Measurements from ENCODE around the gene PCSK2.

PCSK2 gene

GRCh38 chr20:17510548-17510947 is 283.7 kb downstream of the PCSK2 start:
- no peak for DNase-seq

- DNase-seq = no peak
These were observed 284.6 kb downstream of the PCSK2 start for GRCh38 chr20:17511401-17511800.

DNA sequence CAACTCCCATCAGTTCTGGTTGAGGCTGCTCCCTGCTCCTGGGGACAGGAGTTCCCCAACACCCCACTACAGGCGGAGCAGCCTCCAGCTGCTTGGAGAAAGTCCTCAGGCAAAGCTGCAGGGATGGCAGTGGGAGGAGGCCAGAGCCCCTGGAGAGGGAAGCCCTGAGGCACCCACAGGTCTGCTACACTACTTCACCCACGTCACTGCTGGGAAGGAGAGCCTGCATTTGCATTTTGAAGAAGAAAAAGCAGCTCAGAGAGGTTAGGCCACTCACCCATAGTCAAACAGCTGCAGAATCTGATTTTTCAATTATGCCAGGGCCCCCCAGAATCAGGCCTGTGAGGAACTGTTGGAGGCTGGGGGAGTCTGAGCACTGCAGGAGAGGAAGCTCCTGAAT is 287.1 kb downstream of the PCSK2 start:
- DNase-seq = no peak

DNA sequence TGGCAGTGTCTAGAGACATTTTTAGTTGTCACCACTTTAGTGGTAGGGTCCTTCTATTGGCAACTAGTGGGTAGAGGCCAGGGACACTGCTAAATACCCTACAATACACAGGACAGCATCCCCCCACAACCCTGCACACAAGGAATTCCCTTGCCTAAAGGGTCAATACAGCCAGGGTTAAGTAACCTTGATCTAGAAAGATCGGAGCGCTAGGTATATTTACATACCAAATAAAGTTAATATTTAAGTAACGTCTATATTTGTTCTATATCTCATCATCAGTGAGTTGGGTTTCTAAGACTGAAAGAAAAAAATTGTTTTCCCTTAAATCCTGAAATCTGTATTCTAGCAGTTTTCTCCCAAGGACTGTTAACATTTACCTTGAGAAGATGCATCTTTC is 288.2 kb downstream of the PCSK2 start:
- no peak for DNase-seq

GRCh38 chr20:17518339-17519052 is 291.7 kb downstream of the PCSK2 start:
- DNase-seq = peak; percentile 67 to 71

DNA sequence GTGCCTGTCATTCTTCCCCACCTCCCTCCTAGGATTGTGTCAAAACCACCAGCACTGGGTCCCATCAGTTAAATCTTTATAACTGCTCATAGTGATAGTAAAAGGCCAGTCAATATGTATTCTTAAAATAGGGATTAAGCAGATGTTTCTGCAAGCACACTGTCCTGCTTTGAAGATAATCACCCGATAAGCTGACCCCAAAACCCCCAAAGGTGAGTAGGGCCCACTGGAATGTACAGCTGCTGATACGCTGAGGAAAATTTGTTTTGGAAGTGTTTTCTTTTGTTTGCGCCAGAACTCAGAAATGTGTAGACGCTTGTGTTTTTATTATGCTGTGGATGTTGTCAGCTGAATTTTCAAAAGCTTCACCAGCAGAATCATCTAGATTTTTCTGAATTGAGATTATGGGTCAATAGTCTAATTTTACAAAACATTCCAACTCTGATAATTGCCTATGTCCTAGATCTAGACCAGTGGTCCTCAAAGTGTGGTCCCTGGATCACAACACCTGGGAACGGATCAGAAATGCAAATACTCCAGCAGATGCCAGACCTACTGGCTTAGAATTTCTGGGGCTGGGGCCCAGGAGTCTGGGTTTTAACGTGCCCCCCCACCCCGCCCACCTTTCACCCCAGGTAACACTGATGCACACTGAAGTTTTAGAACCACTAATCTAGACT is 292.9 kb downstream of the PCSK2 start:
- no peak for DNase-seq

DNA sequence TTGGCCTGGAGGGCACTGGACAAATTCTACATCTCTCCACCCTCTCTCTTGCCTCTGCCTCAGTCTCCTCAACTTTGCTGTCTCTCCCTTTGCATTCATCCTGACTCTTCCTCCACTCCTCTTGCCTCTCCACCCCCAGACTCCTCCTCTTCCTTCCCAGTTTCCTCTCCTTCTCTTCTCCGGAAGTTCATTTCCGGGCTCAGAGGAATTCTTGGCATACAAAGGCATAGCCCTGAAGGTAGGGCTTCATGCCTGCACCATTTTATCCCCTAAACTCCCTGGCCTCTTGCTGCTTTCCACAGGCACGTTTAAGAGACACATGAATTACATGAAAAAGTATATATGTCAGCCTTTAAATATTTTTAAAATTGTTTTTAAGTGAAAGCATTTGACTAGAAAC is 293.7 kb downstream of the PCSK2 start:
- no peak for DNase-seq

DNA sequence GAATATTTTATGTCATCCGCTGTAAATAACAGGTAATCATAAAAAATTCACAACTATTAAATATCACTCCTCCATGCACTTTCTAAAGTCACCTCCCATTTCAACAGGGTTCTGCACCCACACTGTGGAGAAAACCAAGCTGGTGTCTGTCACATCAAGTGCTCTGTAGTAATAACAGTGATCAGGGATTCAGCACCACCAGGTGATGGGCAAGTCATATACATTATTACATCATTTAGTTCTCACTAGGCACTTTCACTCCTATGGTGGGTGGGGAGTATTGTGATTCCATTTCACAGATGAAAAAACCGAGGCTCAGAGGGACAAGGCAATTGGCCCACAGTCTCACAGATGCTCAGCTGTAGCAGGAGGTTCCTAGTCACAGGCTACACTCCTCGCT is 295.7 kb downstream of the PCSK2 start:
- no peak for DNase-seq

- no peak for DNase-seq
These were observed 296.5 kb downstream of the PCSK2 start for GRCh38 chr20:17523326-17523725.

GRCh38 chr20:17524560-17524959 is 297.7 kb downstream of the PCSK2 start:
- no peak for DNase-seq

GRCh38 chr20:17525132-17525531 is 298.3 kb downstream of the PCSK2 start:
- DNase-seq = no peak

DNA sequence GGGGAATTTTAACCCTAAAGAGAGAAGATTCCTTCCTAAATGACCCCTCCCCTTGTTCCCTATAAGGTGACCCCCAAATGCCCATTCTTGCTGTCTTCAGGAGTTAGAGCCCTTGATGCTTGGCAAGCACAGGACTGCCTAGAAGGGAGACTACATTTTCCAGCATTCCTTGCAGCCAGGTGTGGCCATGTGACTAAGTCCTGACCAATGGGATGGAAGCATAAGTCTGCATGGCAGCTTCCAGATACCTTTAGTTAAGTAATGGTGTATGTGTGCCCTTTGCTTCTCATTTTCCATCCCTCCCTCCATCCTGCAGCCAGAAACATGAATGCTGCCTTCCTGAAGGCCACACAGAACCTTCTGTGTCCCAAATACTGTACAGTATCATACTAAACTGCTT is 298.8 kb downstream of the PCSK2 start:
- no peak for DNase-seq

DNA sequence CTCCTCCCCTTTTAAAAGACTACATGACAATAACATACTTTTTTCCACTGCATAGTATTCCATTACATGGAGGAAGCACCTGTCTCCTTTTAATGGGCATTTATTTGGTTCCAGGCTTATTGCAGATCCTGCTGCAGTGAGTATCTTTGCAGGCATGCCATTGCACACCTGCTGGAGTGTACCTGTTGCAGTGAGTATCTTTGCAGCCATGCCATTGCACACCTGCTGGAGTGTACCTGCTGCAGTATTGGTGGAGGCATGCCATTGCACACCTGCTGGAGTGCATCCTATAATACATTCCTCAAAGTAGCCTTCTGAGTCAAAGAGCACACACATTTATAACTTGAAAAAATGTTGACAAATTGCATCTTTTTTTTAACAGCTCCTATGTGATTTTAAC is 302.7 kb downstream of the PCSK2 start:
- DNase-seq = no peak

- DNase-seq = no peak
These were observed 303.3 kb downstream of the PCSK2 start for GRCh38 chr20:17530153-17530552.

DNA sequence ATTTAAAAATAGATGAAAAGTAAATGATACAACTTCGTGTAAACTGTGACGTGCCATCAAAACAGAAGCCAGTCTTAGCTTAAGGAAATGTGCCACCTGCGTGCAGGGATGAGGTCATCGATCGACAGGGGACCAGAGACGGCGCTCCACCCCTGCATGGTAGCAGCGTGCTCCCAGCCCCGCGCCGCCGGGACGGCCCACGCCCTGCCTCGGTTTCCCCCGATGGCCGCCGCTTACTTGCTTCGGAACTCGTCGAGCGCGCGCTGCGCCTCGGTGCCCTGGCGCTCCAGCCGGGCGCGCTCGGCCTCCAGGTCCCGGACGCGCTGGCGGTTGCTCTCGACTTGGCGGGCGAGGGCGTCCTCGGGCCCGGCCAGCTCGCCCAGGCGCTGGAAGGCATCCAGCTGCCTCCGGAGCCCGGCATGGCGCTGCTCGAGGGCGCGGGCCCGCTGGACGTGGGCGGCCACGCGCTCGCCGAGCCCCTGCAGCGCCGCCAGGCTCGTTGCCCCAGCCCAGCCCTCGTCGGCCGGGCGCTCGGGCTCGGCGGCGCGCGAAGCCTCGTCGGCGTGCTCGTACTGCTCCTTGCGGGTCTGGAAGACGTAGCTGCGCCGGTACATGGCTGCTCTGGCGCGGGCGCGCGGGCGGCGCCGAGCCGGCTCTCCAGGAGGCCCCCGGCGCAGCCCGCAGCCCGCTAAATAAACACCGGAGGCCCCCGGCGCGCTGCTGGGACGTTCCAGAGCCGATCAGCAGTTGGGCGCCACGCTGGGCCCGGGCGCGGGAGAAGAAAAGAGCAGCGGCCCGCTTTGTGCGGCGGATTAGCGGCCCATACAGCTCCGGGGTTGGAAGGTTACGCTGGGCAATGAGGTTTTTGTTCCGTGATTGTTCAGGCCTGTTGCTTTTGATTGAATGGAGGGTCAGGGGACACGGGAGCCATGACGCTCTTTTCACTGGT is 304.1 kb downstream of the PCSK2 start, which contains the start of gene BFSP1:
Gene BFSP1 (minus strand): TSS at position 664 of the 949 bp plus-strand sequence. CDS start 50 bp downstream, at position 614.
- DNase-seq = peak; percentile 35 to 63

DNA sequence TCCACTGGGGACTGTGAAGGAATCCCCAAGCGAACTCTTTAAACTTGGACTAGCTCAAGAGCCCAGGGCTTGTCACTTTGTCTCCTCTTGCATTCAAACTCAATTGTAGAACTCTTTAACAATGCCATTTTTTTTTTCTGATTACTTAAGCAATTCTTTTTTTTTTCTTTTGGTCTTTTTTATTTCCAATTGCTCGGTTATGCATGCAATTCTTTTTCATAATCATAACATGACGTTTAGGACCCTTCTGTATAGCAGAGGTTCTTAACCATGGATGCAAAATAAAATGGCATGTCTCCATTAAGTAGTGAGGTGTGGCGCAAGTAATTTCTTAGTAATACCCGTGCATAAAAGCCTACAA is 304.8 kb downstream of the PCSK2 start:
- DNase-seq = no peak

- peak; percentile 57 to 73 for DNase-seq
These were observed 306.6 kb downstream of the PCSK2 start for GRCh38 chr20:17533396-17533795.

DNA sequence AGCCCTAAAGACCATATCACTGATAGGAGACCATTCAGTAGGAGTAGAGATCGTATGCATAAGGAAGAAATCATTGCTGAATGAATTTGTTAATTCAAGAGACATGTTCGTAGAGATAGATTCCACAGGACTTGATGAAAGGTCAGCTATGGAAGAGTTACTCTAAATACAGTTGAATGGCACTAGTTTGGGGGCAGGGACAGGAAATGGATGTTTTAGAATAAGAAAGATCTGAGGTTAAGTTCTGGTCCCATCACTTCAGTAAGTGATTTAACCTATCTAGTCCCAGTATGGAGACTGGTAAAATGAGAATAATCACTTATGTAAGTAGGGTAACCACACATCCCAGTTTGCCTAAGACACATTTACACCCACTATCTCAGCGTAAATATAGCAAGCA is 307.2 kb downstream of the PCSK2 start:
- no peak for DNase-seq

Measured in inflammatory macrophage (primary cell).